Measurements from ENCODE around the gene ZNF555.
A peak's percentile ranks its signal among the peaks of the same experiment; 100 is the strongest.

DNA sequence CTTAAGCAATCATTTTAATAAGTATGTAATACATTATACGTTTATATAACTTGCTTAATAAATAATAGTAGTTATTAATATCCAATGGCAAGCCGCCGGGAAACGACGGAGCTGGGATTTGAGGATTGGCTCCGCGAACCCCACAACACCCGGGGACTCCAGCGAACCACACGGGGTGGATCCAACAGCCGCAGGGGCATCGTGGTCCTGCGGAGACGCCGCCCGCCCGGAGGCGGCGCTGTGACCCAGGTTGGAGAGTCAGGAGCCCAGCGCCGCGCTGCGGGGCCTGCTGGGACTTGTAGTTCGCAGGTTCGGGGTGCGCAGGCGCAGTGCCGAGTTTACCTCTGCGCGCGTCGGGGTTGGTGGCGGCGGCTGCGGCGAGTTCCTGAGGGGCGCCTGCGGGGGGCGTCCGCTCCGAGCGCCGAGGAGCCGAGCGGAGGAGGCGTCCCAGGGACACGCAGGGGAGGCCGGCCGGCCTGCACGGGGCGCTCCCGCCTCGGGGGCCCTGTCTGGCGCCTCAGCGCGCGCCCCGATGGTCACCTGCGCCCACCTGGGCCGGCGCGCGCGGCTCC is 21.6 kb upstream of the ZNF555 start, which contains the start of gene ZNF554:
- TF ChIP-seq EP300 (IDR thresholded peaks at IDR 0.05) (no peak), CTCF (IDR thresholded peaks at IDR 0.05) (peak; percentile 95 to 97 (median 96)), POLR2AphosphoS5 (IDR thresholded peaks at IDR 0.05) (peak in 3 of 4 donors; percentile 13 to 65 (median 38))

Data from sigmoid colon (tissue), 4 donors.